Adrenal gland (tissue), 12 donors: ENCODE measurements around the gene PPFIA2. TPM values are rescaled to one million over a fixed set of nuclear protein-coding genes. Genes with fewer than 3 reads are reported as not detected.

Source experiments
- DNase-seq, 7 donors: peaks; one replicate each; pipeline ENCODE4 v3.0.0-alpha.2; 2019 to 2020
- H3K27ac ChIP-seq, 5 donors: fragments of 200-600 bp; sonication (generic) in 4 of 5; 1 replicate in 3 of 5; 2 replicates in 2 of 5; pipeline versions ENCODE4 v1.5.1 to v1.8.0; 2016 to 2020; ENCODE audit warnings: mild to moderate bottlenecking in 1 of 5
- H3K27me3 ChIP-seq: fragments of 200-600 bp; 2 replicates; pipeline ENCODE4 v1.8.0; 2021
- H3K36me3 ChIP-seq, 2 donors: fragments of 200-600 bp; replicated peaks in 1 of 2; 1 replicate in 1 of 2; 2 replicates in 1 of 2; pipeline versions ENCODE4 v1.5.1 to v1.8.0; 2018 to 2022
- H3K4me1 ChIP-seq, 2 donors: fragments of 200-600 bp; replicated peaks in 1 of 2; 1 replicate in 1 of 2; 2 replicates in 1 of 2; pipeline versions ENCODE4 v1.5.1 to v1.8.0; 2018 to 2021
- H3K4me3 ChIP-seq, 4 donors: fragments of 200-600 bp; sonication (generic) in 3 of 4; one replicate each; pipeline ENCODE4 v1.5.1; 2016 to 2018
- H3K9me3 ChIP-seq, 3 donors: fragments of 200-600 bp; sonication (generic) in 1 of 3; replicated peaks in 1 of 3; 1 replicate in 2 of 3; 2 replicates in 1 of 3; pipeline versions ENCODE4 v1.5.1 to v1.8.0; 2016 to 2021
- CTCF ChIP-seq, 6 experiments: fragments of 450-650 bp in 4 of 6; fragments of 200-600 bp in 2 of 6; sonication (generic) in 1 of 6; IDR thresholded peaks; 1 replicate in 5 of 6; 2 replicates in 1 of 6; pipeline versions ENCODE4 v1.5.1 to v1.8.0; 2016 to 2021; ENCODE audit warnings: antibody characterized with exemption in 6 of 6, mild to moderate bottlenecking in 2 of 6, moderate library complexity in 1 of 6
- POLR2A ChIP-seq, 2 donors: fragments of 450-650 bp; IDR thresholded peaks; one replicate each; pipeline ENCODE4 v1.6.1; 2017; ENCODE audit warnings: antibody characterized with exemption in 2 of 2, mild to moderate bottlenecking in 2 of 2, moderate library complexity in 1 of 2
- WGBS, 4 donors: extraction: QIAGEN DNeasy Blood & Tissue Kit in 2 of 4; methylation state at CpG; one replicate each; pipeline versions ENCODE4 v1.1.5 to v1.1.7; 2013 to 2017; 5-methylcytosine and 5-hydroxymethylcytosine counted together
- intact Hi-C, 2 donors: fragments of 100-400 bp; cut with DNase I; formaldehyde crosslinking; loops; one replicate each; pipeline versions ENCODE4 v1.14.1 to v1.15.0; 2022 to 2023
- polyA plus RNA-seq, 3 donors: library from polyadenylated mRNA; stranded (reverse); fragments of 200-250 nt in 2 of 3; fragments of 350-450 nt in 1 of 3; fragmentation: Illumina TruSeq in 1 of 3; extraction: RNeasy Lipid Tissue Mini Kit (QIAGEN cat#74804) in 1 of 3; gene quantifications; one replicate each; pipeline ENCODE4 v1.2.3, GENCODE V29; 2013 to 2014
- total RNA-seq, 9 donors: library from RNA; depleted of rRNA in 4 of 9; stranded (reverse); fragments of >200 nt in 4 of 9; fragments of 120-200 nt in 1 of 9; fragmentation: NEBNext Ultra II Directional in 1 of 9; extraction: Animal tissue kit (Norgen Biotek cat#: 25700) in 1 of 9; gene quantifications; one replicate each; pipeline versions ENCODE4 v1.1.0 to v1.2.4, GENCODE V29; 2013 to 2023
- donor health status: healthy with polysubstance abuse.
- donor health status: Bipolar disorder and iron deficiency.
- donor health status: DM: yes; HTN: yes; CAD: no.
- donor health status: DM: no; HTN: no; CAD: no.
- donor health status: DM: no; HTN: no; CAD: no.
- donor health status: DM: yes; HTN: yes; CAD: no.

PPFIA2 gene
- total and polyA plus RNA-seq, 12 donors: 0.35 to 16.4 (median 2.4) TPM

- 76 to 83% (median 79%) methylated on average over 1 of the region's 1 CpG for WGBS, 4 donors
- Histone ChIP-seq H3K9me3 (no peaks in the 10 kb centered on the region), H3K4me1 (no peaks in the 10 kb centered on the region), H3K27ac (no peak overlapping the region), H3K4me3 (no peak overlapping the region), H3K36me3 (no peaks in the 10 kb centered on the region), H3K27me3 (no peaks in the 10 kb centered on the region)
- DNase-seq: no peak
- no peak for TF ChIP-seq POLR2A (IDR thresholded peaks at IDR 0.05)
- TF ChIP-seq CTCF (IDR thresholded peaks at IDR 0.05): no peak
- intact Hi-C loops: no loop called here
These were observed 342.6 kb downstream of the PPFIA2 start for GRCh38 chr12:81416571-81416970.

GRCh38 chr12:81414441-81414840 lies 344.7 kb downstream of the PPFIA2 start:
- Histone ChIP-seq H3K9me3 (no peaks in the 10 kb centered on the region), H3K36me3 (no peaks in the 10 kb centered on the region), H3K4me1 (no peaks in the 10 kb centered on the region), H3K27ac (no peak overlapping the region), H3K4me3 (no peak overlapping the region), H3K27me3 (no peaks in the 10 kb centered on the region)
- no peak for DNase-seq
- TF ChIP-seq CTCF (IDR thresholded peaks at IDR 0.05): no peak
- no peak for TF ChIP-seq POLR2A (IDR thresholded peaks at IDR 0.05)
- intact Hi-C loops: no loop called here

GRCh38 chr12:81412940-81413339 lies 346.2 kb downstream of the PPFIA2 start:
- H3K9me3 ChIP-seq: no peaks in the 10 kb centered on the region
- intact Hi-C loops: no loop called here
- 32 to 62% (median 35%) methylated on average over 1 of the region's 1 CpG for WGBS, 4 donors
- no peak overlapping the region for H3K4me3 ChIP-seq
- no peak for DNase-seq
- no peak overlapping the region for H3K27ac ChIP-seq
- TF ChIP-seq POLR2A (IDR thresholded peaks at IDR 0.05) (no peak), CTCF (IDR thresholded peaks at IDR 0.05) (no peak)
- no peaks in the 10 kb centered on the region for H3K36me3 ChIP-seq
- H3K4me1 ChIP-seq: no peaks in the 10 kb centered on the region
- no peaks in the 10 kb centered on the region for H3K27me3 ChIP-seq

GRCh38 chr12:81403348-81403747 lies 355.8 kb downstream of the PPFIA2 start:
- 78 to 90% (median 87%) methylated on average over 1 of the region's 1 CpG for WGBS, 4 donors
- Histone ChIP-seq H3K36me3 (no peaks in the 10 kb centered on the region), H3K4me1 (no peaks in the 10 kb centered on the region), H3K27me3 (no peaks in the 10 kb centered on the region), H3K9me3 (no peaks in the 10 kb centered on the region), H3K27ac (no peak overlapping the region), H3K4me3 (no peak overlapping the region)
- no peak for DNase-seq
- intact Hi-C loops: no loop called here
- TF ChIP-seq POLR2A (IDR thresholded peaks at IDR 0.05): no peak
- TF ChIP-seq CTCF (IDR thresholded peaks at IDR 0.05): no peak
